HFFc6 (cell line): ENCODE data around the gene MRPL22. TPM values are rescaled to one million over a fixed set of nuclear protein-coding genes. Genes with fewer than 3 reads are reported as not detected.

Source experiments
- DNase-seq: peaks from one replicate; pipeline ENCODE4 v3.0.0-alpha.2; 2018
- H3K27ac Mint-ChIP-seq: 2 replicates; pipeline ENCODE4 v1.8.0; 2020; ENCODE audit warnings: mild to moderate bottlenecking, mixed read lengths
- H3K27me3 Mint-ChIP-seq: 2 replicates; pipeline ENCODE4 v1.8.0; 2021; ENCODE audit warnings: mild to moderate bottlenecking, moderate library complexity, mixed read lengths; ENCODE audit not compliant: insufficient read depth
- H3K36me3 Mint-ChIP-seq: 2 replicates; pipeline ENCODE4 v1.8.0; 2021; ENCODE audit warnings: low read depth, mixed read lengths
- H3K4me1 Mint-ChIP-seq: 2 replicates; pipeline ENCODE4 v1.8.0; 2020; ENCODE audit warnings: low read depth, mixed read lengths
- H3K4me3 Mint-ChIP-seq: 2 replicates; pipeline ENCODE4 v1.8.0; 2020; ENCODE audit warnings: mild to moderate bottlenecking, moderate library complexity, mixed read lengths
- H3K9me3 Mint-ChIP-seq: 2 replicates; pipeline ENCODE4 v1.8.0; 2020; ENCODE audit warnings: mild to moderate bottlenecking, mixed read lengths
- CTCF ChIP-seq: fragments of 200-600 bp; sonication (generic); IDR thresholded peaks from 2 replicates; pipeline ENCODE4 v1.5.0; 2021; ENCODE audit warnings: antibody characterized with exemption, mild to moderate bottlenecking
- total RNA-seq, 6 experiments: library from RNA; stranded (reverse); fragmentation: NEBNext Ultra II Directional; extraction: Animal tissue kit (Norgen Biotek cat#: 25700); gene quantifications; 2 replicates in 1 of 6; 3 replicates in 5 of 6; pipeline ENCODE4 v1.2.3, GENCODE V29; 2021

The MRPL22 gene
- total RNA-seq, 6 experiments from 2014 or later, result 44.1 to 60.9 (median 57.7) TPM

GRCh38 chr5:154984946-154985516 is 44.2 kb downstream of the MRPL22 start:
- no peak for DNase-seq
- TF ChIP-seq CTCF, result no peak
- Mint-ChIP-seq H3K27ac (no peak overlapping the region), H3K4me1 (no peaks in the 10 kb centered on the region), H3K4me3 (no peak overlapping the region), H3K36me3 (no peaks in the 10 kb centered on the region), H3K27me3 (peaks cover 20% of the 10 kb centered on the region), H3K9me3 (no peaks in the 10 kb centered on the region)

GRCh38 chr5:154986151-154986550 is 45.3 kb downstream of the MRPL22 start:
- no peak overlapping the region for H3K4me3 Mint-ChIP-seq
- no peak for TF ChIP-seq CTCF
- H3K27ac Mint-ChIP-seq, result no peak overlapping the region
- no peaks in the 10 kb centered on the region for H3K36me3 Mint-ChIP-seq
- peaks cover 20% of the 10 kb centered on the region for H3K27me3 Mint-ChIP-seq
- DNase-seq, result no peak
- no peaks in the 10 kb centered on the region for H3K9me3 Mint-ChIP-seq
- no peaks in the 10 kb centered on the region for H3K4me1 Mint-ChIP-seq

GRCh38 chr5:154989626-154990025 is 48.8 kb downstream of the MRPL22 start:
- H3K27me3 Mint-ChIP-seq, result peaks cover 18% of the 10 kb centered on the region
- DNase-seq, result no peak
- no peak overlapping the region for H3K4me3 Mint-ChIP-seq
- H3K36me3 Mint-ChIP-seq, result no peaks in the 10 kb centered on the region
- H3K4me1 Mint-ChIP-seq, result no peaks in the 10 kb centered on the region
- no peak for TF ChIP-seq CTCF
- H3K27ac Mint-ChIP-seq, result no peak overlapping the region
- H3K9me3 Mint-ChIP-seq, result no peaks in the 10 kb centered on the region

GRCh38 chr5:154993461-154993860 is 52.6 kb downstream of the MRPL22 start:
- no peaks in the 10 kb centered on the region for H3K36me3 Mint-ChIP-seq
- no peak overlapping the region for H3K4me3 Mint-ChIP-seq
- no peak for DNase-seq
- no peak for TF ChIP-seq CTCF
- no peaks in the 10 kb centered on the region for H3K9me3 Mint-ChIP-seq
- peaks cover 13% of the 10 kb centered on the region for H3K4me1 Mint-ChIP-seq
- H3K27ac Mint-ChIP-seq, result no peak overlapping the region
- H3K27me3 Mint-ChIP-seq, result peaks cover 5% of the 10 kb centered on the region

- Mint-ChIP-seq H3K36me3 (no peaks in the 10 kb centered on the region), H3K9me3 (no peaks in the 10 kb centered on the region), H3K4me1 (peaks cover 13% of the 10 kb centered on the region), H3K27me3 (peaks cover 5% of the 10 kb centered on the region), H3K4me3 (no peak overlapping the region), H3K27ac (no peak overlapping the region)
- no peak for DNase-seq
- no peak for TF ChIP-seq CTCF
Measured at GRCh38 chr5:154995679-154996078, 54.8 kb downstream of the MRPL22 start.

GRCh38 chr5:154997746-154998145 is 56.9 kb downstream of the MRPL22 start:
- peaks cover 18% of the 10 kb centered on the region for H3K4me1 Mint-ChIP-seq
- TF ChIP-seq CTCF, result no peak
- peak overlapping the region; percentile 53; the same call in 1 of the 2 replicates for H3K27ac Mint-ChIP-seq
- peaks cover 13% of the 10 kb centered on the region for H3K27me3 Mint-ChIP-seq
- no peak for DNase-seq
- no peaks in the 10 kb centered on the region for H3K36me3 Mint-ChIP-seq
- no peaks in the 10 kb centered on the region for H3K9me3 Mint-ChIP-seq
- H3K4me3 Mint-ChIP-seq, result no peak overlapping the region
